Measurements from ENCODE around the gene FAM131B.

DNA sequence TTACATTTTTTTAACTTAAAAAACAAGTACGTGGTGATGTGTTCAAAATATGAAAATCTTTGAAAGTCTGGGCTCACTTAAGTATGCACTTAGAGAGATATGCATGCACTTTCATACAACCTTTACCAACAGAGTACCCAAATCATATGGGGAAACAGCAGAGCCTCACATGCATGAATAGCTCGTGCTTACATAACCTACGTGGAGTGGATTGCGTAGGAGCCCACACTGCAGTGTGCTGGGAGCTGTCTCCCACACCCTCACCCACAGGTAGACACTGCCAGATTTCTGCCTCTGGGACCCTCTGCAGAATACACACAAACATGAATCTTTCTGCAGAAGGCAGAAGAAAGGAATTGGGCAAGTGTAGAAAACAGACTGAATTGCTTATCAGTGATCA lies 46.0 kb downstream of the FAM131B start:
- TF ChIP-seq, protein P1, sequence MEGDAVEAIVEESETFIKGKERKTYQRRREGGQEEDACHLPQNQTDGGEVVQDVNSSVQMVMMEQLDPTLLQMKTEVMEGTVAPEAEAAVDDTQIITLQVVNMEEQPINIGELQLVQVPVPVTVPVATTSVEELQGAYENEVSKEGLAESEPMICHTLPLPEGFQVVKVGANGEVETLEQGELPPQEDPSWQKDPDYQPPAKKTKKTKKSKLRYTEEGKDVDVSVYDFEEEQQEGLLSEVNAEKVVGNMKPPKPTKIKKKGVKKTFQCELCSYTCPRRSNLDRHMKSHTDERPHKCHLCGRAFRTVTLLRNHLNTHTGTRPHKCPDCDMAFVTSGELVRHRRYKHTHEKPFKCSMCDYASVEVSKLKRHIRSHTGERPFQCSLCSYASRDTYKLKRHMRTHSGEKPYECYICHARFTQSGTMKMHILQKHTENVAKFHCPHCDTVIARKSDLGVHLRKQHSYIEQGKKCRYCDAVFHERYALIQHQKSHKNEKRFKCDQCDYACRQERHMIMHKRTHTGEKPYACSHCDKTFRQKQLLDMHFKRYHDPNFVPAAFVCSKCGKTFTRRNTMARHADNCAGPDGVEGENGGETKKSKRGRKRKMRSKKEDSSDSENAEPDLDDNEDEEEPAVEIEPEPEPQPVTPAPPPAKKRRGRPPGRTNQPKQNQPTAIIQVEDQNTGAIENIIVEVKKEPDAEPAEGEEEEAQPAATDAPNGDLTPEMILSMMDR (IDR thresholded peaks at IDR 0.05) = no peak
- no peak for TF ChIP-seq POLR2AphosphoS5 (IDR thresholded peaks at IDR 0.05)
- TF ChIP-seq POLR2A (IDR thresholded peaks at IDR 0.05) = no peak
